ENCODE data around the gene RAI1.
"Not testable (repeated sequence)": the region's sequence is repeated elsewhere in the genome, so short reads cannot be mapped to it uniquely, and the experiment has no call there.

RAI1 gene

GRCh38 chr17:17681187-17681743 is at the start of gene RAI1:
RAI1 (plus strand) TSS chr17:17681458; CDS start chr17:17792949, 111,491 bp downstream.
- DNase-seq (ENCODE audit: low spot score) = peak; percentile 89

GRCh38 chr17:17632690-17633089 is 48.6 kb upstream of the RAI1 start:
- DNase-seq (ENCODE audit: low spot score) = not testable (repeated sequence)

GRCh38 chr17:17633310-17633709 is 47.9 kb upstream of the RAI1 start:
- DNase-seq (ENCODE audit: low spot score) = no peak

- no peak for DNase-seq (ENCODE audit: low spot score)
These were observed 46.1 kb upstream of the RAI1 start for GRCh38 chr17:17635126-17635525.

- DNase-seq (ENCODE audit: low spot score) = not testable (repeated sequence)
These were observed 45.6 kb upstream of the RAI1 start for GRCh38 chr17:17635537-17636271.

GRCh38 chr17:17636272-17636885 is 44.9 kb upstream of the RAI1 start:
- no peak for DNase-seq (ENCODE audit: low spot score)

- no peak for DNase-seq (ENCODE audit: low spot score)
These were observed 42.8 kb upstream of the RAI1 start for GRCh38 chr17:17638467-17638866.

GRCh38 chr17:17639661-17640270 is 41.5 kb upstream of the RAI1 start:
- not testable (repeated sequence) for DNase-seq (ENCODE audit: low spot score)

GRCh38 chr17:17641621-17642409 is 39.4 kb upstream of the RAI1 start:
- peak; percentile 81 for DNase-seq (ENCODE audit: low spot score)

GRCh38 chr17:17645148-17645547 is 36.1 kb upstream of the RAI1 start:
- DNase-seq (ENCODE audit: low spot score) = not testable (repeated sequence)

- DNase-seq (ENCODE audit: low spot score) = no peak
These were observed 35.3 kb upstream of the RAI1 start for GRCh38 chr17:17645961-17646360.

- no peak for DNase-seq (ENCODE audit: low spot score)
These were observed 33.6 kb upstream of the RAI1 start for GRCh38 chr17:17647524-17648178.

- no peak for DNase-seq (ENCODE audit: low spot score)
These were observed 32.5 kb upstream of the RAI1 start for GRCh38 chr17:17648762-17649161.

GRCh38 chr17:17650959-17651358 is 30.3 kb upstream of the RAI1 start:
- DNase-seq (ENCODE audit: low spot score) = no peak

- no peak for DNase-seq (ENCODE audit: low spot score)
These were observed 27.9 kb upstream of the RAI1 start for GRCh38 chr17:17653343-17653742.

- DNase-seq (ENCODE audit: low spot score) = no peak
These were observed 21.9 kb upstream of the RAI1 start for GRCh38 chr17:17659340-17659739.

- DNase-seq (ENCODE audit: low spot score) = no peak
These were observed 20.1 kb upstream of the RAI1 start for GRCh38 chr17:17661134-17661533.

GRCh38 chr17:17661834-17662385 is 19.3 kb upstream of the RAI1 start:
- no peak for DNase-seq (ENCODE audit: low spot score)

GRCh38 chr17:17663160-17664063 is 17.8 kb upstream of the RAI1 start:
- DNase-seq (ENCODE audit: low spot score) = no peak

- DNase-seq (ENCODE audit: low spot score) = no peak
These were observed 17.2 kb upstream of the RAI1 start for GRCh38 chr17:17664064-17664452.

All from left forelimb (tissue), 1 donor.